Hepatocyte (in vitro differentiated cells): ENCODE measurements around the gene VAMP2.

ENCODE experiments used
- CTCF ChIP-seq: fragments of 200-600 bp; sonication (generic); IDR thresholded peaks from 2 replicates; pipeline ENCODE4 v1.5.1; 2016; ENCODE audit warnings: antibody characterized with exemption, mild to moderate bottlenecking; ENCODE audit not compliant: poor library complexity
- EZH2 ChIP-seq: fragments of 200-600 bp; sonication (generic); IDR thresholded peaks from 2 replicates; pipeline ENCODE4 v1.6.1; 2016; ENCODE audit warnings: antibody characterized with exemption, mild to moderate bottlenecking, borderline replicate concordance
- EZH2phosphoT487 ChIP-seq: fragments of 200-600 bp; sonication (generic); IDR thresholded peaks from one replicate; pipeline ENCODE4 v1.6.1; 2018; ENCODE audit warnings: antibody characterized with exemption, mild to moderate bottlenecking, low read depth, moderate library complexity; ENCODE audit not compliant: unreplicated experiment, severe bottlenecking

- TF ChIP-seq CTCF: no peak
- no peak for TF ChIP-seq EZH2
- no peak for TF ChIP-seq EZH2phosphoT487
These were observed 539 bp upstream of the VAMP2 start for GRCh38 chr17:8162997-8163977.
